HG02571 (cell line): Measurements from ENCODE around the gene HMCN1.
A peak's percentile ranks its signal among the peaks of the same experiment; 100 is the strongest.
"Not testable (repeated sequence)": the region's sequence is repeated elsewhere in the genome, so short reads cannot be mapped to it uniquely, and the experiment has no call there.

ENCODE experiments used
- ATAC-seq: cut with Tn5 transposase; IDR thresholded peaks from one replicate; pipeline ENCODE4 v1.9.1; 2021; ENCODE audit warnings: mild to moderate bottlenecking, moderate library complexity; ENCODE audit not compliant: unreplicated experiment

Gene HMCN1

DNA sequence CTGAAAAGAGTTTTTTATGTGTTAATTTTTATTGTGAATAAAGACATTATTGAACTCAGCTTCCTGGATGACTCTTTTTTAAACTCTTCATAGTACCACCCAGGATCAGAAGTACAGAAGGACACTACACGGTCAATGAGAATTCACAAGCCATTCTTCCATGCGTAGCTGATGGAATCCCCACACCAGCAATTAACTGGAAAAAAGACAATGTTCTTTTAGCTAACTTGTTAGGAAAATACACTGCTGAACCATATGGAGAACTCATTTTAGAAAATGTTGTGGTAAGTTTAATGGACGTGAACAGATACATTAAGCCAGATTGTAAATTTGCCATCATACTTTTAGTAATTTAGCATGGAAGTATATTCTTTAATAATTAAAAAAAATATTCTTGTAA is 391.3 kb downstream of the HMCN1 start:
- no peak for ATAC-seq

DNA sequence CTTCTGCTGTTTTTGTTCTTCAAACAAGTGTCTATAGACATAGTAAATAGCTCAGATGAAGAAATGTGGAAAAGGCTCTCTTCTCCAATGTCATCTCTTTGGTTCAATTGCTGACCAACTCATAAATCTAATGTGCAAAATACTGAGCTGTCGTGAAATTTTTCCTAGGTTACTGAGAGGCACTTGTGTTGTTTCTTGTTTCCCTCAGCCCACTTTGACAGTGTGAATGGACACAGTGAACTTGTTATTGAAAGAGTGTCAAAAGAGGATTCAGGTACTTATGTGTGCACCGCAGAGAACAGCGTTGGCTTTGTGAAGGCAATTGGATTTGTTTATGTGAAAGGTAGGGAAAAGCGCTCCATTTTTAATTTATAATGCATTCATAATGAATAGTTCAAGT is 395.6 kb downstream of the HMCN1 start:
- no peak for ATAC-seq

DNA sequence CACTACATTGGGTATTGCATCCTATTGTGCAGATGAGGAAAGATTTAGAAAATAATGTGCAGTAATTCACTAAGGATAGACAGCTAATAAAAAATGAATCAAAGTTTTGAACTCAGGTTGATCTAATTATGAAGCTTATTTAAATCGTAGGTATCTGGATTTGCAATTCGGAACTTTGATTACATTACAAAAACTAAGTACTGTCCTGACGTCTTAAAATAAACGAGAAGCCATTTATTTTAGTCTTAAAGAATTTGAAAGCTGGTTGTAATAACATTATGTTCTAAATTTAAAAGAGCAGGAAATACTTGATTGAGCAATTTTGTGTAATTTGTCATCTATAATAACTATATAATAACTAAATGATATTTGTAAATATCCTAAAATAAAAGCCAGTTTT is 404.9 kb downstream of the HMCN1 start:
- ATAC-seq = no peak

DNA sequence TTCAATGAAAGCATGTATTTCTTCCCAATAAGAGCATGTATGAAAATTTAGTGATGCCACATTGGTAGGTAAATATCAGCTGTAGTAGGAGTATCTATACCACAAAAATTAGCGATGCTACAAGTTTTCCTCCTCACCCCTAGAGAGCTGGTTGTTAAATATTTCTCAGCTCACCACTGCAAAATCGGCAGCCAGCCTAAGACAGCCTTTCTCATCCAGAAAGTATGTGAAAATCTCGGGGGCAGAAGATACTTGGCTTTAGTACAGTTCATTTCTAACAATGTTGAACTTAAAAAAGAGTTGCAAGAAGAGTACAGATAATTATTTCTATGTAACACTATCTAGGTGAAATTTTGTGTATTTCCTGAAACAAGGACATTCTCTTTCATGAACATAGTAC is 405.5 kb downstream of the HMCN1 start:
- ATAC-seq = no peak

DNA sequence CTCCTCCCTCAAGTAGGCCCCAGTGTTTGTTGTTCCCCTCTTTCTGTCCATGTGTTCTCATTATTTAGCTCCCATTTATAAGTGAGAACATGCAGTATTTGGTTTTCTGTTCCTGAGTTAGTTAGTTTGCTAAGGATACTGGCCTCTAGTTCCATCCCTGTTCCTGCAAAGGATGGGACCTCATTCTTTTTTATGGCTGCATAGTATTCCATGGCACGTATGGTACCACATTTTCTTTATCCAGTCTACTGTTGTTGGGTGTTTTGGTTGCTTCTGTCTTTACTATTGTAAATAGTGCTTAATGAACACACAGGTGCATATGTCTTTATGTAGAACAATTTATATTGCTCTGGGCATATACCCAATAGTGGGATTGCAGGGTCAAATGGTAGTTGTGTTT is 408.0 kb downstream of the HMCN1 start:
- ATAC-seq = no peak

DNA sequence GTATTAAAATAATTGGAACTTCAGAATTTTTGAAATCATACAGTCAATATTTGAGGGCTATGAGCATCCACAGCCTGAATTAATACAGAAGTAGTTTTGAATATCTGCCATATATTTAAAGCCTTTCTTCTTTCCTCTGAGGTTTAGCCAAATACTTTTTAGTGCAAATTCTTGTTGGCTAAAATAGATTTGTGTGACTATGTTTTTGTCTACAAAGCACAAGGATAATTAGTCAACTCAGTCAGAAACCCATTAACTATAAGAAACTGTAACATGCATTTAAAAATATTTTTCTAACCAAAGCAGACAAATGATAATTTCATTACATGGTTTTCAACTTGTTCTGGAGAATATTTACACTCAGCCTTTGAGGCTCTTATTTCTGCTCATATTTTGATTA is 408.7 kb downstream of the HMCN1 start:
- no peak for ATAC-seq

DNA sequence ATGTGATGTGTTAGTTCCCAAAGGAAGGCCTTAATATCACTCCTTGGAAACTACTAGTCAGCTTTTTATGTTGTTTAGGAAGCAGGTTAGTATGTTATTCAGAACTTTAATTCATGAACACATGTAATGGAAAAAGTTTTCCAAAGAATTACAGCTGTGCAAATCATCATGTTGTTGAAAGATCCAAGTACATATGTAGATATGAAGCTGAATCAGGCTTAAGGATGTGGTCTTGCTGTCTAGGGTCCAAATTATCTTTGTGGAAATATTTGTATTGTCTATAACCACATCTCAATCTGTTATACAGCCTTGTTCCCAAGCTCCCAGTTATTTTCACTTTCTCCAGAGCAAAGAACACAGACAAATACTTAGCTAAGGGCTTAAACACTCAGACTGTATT is 409.3 kb downstream of the HMCN1 start:
- ATAC-seq = no peak

DNA sequence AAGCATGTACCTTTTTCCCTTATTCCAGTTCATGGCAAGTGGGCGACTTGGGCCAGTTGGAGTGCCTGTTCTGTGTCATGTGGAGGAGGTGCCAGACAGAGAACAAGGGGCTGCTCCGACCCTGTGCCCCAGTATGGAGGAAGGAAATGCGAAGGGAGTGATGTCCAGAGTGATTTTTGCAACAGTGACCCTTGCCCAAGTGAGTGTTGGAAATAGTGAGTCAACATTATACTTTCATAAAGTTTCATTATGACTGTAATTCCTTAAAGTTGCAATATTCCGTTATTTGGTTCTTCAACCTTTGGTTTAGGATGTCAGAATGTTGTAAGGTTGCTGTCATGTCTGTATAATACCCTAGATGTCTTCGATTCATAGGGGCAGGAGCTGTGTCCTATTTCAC is 410.3 kb downstream of the HMCN1 start:
- ATAC-seq = no peak

DNA sequence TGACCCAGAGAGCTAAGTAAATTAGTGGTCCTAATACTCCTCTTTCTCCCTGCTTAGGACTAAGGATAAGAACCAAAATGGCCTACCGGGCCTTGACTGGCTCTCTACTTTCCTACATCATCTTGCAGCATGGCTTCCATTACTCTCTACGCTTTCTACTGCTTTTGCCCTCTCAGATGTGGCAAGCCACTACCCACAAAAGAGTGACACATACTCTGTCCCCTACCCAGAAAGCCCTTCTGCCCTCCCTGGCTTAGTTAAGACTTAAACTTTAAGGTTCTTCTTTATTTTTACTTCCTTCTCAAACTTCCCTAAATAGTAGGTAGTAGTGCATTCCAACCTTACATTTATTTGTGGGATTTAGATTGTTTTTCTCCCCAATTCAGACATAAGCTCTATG is 412.8 kb downstream of the HMCN1 start:
- ATAC-seq = no peak

DNA sequence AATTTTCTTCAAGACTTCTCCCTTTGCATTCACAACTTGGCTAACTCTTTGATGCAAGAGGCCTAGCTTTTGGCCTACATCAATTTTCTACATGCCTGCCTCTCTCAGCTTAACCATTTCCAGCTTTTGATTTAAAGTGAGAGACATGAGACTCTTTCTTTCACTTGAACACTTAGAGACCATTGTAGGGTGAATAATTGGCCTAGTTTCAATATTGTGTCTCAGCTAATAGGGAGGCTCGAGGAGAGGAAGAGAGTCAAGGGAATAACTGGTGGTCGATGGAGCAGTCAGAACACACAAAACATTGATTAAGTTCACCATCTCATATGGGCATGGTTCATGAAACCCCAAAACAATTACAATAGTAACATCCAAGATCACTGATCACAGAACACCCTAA is 415.4 kb downstream of the HMCN1 start:
- no peak for ATAC-seq

DNA sequence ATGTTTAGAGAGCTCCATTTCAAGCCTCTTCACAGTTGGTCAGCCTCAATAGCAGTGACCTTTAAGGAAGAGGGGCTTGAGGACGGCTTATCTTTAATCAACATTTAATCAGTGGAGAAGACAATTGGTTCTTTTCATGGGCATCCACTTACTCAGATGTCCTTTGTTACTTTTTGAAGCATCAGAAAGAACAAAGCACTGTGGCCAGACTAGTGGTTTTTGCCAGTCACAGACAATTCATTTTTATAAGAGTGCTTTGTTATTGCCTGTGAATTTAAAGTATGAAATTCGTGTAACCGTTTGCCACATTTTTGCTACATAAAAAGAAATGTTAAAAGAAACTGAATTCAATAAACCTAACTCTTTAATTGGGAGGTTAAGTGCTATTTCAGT is 418.0 kb downstream of the HMCN1 start:
- no peak for ATAC-seq

DNA sequence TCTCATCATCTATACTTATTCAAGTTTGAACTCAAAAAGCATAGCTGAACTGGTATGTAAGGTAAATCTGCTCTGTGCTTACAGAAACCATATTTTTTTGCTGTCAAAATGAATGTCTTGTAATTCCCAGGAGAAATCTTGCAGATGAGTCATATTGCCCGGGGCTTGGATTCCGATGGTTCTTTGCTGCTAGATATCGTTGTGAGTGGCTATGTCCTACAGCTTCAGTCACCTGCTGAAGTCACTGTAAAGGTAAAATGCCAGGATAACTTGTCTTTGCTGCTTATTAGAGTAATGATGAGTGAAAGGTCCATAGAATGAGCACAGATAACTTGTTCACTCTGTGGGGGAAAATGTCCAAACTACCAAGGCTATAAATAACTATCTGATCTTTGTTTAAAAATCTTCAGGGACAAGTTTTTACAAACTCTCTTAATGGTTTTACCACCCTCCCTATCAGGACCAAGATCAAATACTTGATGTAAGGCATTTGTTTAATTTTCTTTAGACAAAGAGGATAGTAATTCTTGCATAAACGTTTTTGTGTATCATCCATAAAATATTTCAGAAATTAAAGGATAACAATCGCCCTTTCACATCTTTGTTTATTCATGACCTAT is 418.5 kb downstream of the HMCN1 start:
- no peak for ATAC-seq

DNA sequence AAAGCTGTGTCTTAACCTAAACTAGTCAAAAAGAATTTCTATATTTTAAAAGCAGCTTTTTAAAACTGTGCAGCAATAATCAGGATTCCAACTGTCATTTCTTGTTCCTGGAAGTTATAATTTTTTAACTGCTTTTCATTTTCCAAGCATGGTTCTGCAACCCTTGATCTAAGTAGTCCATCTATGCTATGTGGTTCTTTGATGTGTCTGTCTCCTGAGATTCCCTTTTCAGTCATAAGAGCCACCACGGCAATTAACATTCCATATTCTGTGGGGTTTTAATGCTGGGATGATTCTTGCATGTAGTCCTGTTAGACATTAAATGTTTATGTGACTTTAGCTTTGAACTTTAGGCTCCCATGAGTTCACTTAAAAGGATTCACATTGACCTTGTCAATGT is 420.5 kb downstream of the HMCN1 start:
- no peak for ATAC-seq

DNA sequence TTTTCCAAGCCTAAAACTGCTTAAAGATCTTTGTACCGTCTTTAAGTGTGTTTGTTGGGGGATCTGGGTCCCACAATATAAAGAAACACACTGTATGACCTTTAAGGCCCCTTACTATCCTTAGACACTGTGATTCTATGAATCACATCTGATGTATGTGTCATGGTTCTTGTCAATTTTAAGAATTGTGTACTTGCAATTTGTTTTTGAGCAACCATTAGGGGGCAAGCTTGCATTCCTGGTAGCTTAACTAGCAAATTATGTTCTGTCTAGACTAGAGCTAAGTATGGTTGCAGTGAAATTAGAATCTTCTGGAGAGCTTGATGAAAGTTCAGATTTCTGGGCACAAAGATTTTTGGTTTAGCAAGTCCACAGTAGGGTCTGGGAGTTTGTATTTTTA is 421.4 kb downstream of the HMCN1 start:
- ATAC-seq = no peak

DNA sequence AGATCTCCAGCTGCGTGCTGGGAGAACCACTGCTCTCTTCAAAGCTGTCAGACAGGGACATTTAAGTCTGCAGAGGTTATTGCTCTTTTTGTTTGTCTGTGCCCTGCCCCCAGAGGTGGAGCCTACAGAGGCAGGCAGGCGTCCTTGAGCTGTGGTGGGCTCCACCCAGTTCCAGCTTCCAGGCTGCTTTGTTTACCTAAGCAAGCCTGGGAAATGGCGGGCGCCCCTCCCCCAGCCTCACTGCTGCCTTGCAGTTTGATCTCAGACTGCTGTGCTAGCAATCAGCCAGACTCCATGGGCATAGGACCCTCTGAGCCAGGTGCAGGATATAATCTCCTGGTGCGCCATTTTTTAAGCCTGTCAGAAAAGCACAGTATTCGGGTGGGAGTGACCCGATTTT is 428.7 kb downstream of the HMCN1 start:
- not testable (repeated sequence) for ATAC-seq

DNA sequence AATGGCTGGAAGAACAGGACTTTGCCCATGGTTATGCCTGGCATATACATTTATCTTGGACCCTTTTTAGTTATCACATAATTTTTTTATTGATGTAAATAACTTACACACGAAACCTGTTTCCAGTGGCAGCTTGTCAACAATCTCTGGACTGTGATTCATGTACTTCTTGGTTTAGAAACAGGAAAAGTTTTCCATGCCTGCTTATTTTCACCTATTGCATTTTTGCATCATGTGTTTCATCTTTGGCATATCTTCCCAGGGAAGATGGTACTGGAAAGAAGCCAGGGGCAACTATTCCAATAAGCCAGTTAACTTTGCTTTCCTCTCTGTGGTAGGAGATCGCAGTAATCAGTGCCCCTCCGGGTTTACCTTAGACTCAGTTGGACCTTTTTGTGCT is 430.6 kb downstream of the HMCN1 start:
- no peak for ATAC-seq

DNA sequence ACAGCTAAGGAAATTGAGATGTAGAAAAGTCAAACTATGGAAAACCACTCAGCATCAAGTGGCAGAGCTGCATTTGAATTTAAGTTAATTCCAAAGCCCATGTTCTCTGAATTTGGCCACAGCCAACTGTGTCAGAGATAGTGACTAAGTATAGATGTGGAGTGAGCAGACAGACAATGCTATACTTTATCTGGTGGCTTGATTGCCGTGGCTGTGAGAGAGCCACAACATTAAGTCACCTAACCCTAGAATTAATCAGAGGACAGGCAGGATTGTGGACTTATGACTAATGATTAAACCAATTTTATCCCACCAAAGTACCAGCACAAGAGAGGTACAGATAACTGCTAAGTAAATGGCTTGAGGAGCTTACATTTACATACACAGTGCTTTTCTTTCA is 431.1 kb downstream of the HMCN1 start:
- ATAC-seq = no peak

DNA sequence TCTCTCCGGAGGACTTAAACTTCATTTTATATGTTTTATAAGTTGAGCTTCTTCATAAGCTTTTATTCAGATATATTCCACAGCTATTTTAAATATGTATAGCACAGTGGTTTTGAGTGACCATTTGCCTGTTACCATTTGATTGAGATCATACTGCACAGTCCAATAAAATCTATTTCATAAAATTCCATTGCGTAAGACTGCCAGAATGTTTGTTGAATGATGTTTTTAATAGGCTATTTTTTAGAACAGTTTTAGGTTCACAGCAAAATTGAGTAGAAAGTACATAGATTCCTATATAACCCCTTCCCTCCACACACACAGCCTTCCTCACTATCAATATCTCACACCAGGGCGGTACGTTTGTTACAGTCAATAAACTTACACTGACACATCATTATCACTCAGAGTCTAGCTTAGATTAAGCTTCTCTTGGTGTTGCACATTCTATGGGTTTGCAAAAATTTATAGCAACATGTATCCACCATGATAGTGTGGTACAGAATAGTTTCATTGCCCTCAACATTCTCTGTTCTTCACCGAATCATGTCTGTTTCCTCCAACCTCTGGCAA is 433.0 kb downstream of the HMCN1 start:
- no peak for ATAC-seq

DNA sequence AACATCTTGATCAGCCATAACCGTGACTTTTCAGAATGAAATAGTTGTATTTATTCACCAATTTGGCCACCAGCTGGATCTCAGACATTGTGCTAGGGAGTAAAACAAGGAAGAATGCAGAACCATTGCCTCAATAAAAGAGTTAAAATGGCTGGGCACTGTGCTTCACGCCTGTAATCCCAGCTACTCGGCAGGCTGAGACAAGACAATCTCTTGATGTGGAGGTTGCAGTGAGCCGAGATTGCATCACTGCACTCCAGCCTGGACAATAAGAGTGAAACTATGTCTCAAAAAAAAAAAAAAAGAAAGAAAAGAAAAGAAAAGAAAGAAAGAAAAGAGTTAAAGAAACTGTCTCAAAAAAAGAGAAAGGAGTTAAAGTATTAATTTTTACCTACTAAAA is 441.4 kb downstream of the HMCN1 start:
- ATAC-seq = no peak

DNA sequence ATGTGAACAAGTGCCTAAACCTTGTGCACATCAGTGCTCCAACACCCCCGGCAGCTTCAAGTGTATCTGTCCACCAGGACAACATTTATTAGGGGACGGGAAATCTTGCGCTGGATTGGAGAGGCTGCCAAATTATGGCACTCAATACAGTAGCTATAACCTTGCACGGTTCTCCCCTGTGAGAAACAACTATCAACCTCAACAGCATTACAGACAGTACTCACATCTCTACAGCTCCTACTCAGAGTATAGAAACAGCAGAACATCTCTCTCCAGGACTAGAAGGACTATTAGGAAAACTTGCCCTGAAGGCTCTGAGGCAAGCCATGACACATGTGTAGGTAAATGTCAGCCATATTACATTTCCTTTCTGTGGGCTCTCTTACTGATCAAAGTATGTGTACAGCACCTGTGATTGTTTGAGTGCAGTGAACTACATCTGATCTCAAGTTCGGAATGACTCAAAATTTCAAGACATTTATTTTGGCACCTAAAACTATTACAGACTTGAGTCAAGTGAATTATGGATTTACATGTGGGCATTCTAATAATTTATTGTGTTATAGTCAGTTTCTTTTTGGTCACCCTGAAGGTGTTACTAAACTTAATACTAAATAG is 444.3 kb downstream of the HMCN1 start:
- no peak for ATAC-seq

DNA sequence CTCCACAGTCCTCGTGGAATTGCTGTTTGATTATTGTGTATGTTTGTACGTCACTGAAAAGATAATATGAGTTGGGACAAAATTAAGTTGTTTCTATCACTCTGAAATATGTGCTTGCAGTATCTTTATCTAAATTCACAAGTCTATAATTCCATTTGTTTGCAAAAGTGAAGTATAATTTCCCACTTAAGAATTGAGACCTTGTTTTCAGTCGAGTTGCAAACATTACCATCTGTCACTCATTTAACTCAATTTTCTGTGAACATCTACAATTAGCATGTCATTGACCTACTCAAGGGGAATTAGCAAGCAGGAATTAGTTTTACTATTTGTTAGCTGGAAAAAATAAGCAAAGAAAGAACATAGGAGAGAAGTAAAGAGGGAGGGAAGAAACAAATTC is 445.0 kb downstream of the HMCN1 start:
- no peak for ATAC-seq

DNA sequence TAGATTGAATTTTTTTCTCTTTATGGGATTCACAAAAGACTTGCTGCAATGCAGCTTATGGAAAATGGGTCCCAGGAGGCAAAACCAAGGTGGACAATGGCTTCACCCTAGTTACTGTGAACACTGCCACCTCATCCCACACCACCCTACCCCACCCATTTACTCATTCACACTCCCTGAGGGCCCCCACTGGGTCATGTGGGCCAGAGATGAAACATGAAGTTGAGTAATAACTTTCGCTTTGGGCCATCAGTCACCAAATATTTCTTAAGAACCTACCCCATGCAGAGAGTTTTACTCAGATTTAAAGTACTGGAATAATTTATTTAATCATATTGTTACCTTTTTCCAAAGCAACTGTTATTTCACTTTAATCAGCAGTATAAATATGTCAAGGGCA is 449.0 kb downstream of the HMCN1 start:
- ATAC-seq = peak; percentile 58
